Endometrial microvascular endothelial cells (primary cell): ENCODE results near the gene NUP205. TPM values are rescaled to one million over a fixed set of nuclear protein-coding genes. Genes with fewer than 3 reads are reported as not detected.

Source experiments
- in situ Hi-C: cut with HindIII; loops from 2 replicates; pipeline ENCODE4 v1.10.0; 2017; ENCODE audit warnings: low sequenced_read_pairs, low pct_unique_long_range_greater_than_20kb; ENCODE audit errors: inconsistent ontology term
- total RNA-seq: library from RNA; depleted of rRNA; stranded (reverse); fragments of >200 nt; gene quantifications from one replicate; pipeline ENCODE4 v1.2.3, GENCODE V29; 2015; ENCODE audit errors: inconsistent ontology term

NUP205 gene
- total RNA-seq, 1 donor from 2014 or later: 90.8 TPM

DNA sequence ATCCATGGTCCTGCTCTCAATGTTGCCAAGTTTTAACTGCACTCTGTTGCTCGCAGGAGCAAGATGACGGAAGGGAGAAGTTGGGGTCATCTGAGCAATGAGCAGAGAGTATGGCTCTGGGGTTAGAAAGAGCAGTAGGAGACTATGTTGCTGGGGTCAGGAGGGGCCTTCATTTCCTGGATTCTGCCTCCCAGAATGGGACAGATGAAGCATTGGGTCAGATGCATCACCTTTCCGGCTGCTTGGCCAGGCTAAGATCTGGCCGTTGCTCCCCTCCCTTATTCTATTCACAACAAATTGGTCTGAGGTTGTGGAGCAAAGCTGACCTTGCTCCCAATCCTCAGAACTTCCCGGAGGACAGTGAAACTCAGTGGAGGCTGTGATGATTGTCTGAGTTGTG, 127.0 kb downstream of the NUP205 start:
- in situ Hi-C loops: no loop called here

DNA sequence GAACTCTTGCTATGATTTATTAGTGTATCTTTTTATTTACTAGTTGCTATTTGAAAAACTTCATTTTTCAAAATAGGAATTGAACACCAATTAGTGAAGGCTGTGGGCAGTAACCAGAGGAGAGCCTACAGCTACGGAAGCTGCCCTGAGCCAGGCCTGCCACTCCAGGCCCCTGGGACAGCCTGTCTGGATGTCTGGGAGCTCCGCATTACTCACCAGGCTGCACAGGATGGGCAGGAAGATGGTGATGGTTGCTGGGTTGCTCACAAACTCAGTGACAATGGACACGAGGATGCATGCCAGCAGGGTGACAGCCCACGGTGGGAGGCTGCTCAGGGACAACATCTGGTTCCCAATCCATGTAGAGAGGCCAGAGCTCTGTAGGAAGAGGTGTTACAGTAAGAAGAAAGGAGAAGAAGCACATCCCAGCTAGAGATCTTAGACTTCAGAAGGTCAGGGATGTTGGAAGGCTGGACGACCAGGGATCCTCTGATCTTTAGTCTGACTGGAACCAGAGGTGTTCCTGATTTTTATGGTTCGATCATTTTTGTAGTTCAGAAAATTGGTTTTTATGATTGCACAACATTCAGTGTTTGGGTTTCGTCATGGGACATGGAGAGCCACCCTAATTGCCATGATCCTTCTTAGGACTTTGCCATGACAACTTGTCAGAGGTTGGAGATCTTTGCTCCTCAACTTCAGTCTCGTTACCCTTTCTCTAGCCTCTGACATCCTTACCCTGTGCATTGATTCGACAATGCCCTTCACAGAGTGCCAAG, 127.8 kb downstream of the NUP205 start:
- in situ Hi-C loops: no loop called here

DNA sequence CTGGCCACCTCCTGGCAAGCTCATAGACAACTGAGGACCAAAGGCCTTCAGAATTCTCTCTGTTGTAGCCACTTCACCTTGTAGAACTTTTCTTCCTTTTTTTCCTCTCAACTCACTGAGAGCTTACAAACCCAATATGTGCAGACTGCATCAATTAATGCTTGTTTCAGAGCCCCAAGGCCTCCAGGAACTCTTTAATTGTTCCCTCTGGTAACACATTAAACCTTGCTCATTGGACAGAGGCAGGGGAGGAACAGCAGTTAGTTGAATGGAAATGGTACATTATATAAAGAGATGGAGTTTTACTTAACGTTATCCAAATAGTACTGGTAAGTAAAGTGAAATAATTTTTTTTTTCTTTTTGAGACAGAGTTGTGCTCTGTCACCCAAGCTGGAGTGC, 129.7 kb downstream of the NUP205 start:
- in situ Hi-C loops: no loop called here

DNA sequence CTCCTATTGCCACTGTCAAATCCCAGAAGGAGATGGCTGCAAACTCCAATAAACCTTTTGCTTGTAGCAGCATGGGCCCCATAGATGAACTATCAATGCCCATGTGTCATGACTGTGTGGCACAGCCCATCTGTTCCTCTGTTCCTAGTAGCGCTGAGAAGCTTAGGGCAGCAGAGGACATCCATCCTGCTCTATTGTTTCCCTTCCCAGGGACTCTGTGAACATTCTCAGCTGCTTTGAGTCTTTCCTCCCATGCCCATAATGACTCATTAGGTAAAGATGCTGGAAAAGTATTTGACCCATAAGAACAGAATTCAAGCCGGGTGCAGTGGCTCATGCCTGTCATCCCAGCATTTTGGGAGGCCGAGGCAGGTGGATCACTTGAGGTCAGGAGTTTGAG, 132.8 kb downstream of the NUP205 start:
- in situ Hi-C loops: loop anchor here (10.0 kb wide), 2 partner anchors 234 to 274 kb away; no protein-coding TSS in a partner anchor

DNA sequence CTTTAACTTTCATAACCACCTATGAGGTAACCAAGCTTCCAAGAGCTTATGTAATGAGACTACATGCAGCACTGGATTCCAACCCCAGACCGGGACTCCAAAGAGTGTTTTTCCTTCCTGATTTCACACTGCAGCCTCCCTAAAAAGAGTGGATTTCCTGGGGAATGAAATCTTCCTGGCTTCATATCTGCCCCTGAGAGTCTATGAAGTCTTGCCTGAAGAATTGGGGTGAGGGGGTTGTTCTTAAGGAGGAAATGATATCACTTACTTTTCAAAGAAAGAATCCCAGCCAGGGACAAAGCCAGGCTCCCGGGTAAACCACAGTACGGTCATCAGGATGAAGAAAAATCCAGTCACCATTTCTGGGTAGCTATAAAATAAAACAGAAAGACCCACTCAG, 134.3 kb downstream of the NUP205 start:
- in situ Hi-C loops: loop anchor here (10.0 kb wide), 2 partner anchors 233 to 273 kb away; no protein-coding TSS in a partner anchor

DNA sequence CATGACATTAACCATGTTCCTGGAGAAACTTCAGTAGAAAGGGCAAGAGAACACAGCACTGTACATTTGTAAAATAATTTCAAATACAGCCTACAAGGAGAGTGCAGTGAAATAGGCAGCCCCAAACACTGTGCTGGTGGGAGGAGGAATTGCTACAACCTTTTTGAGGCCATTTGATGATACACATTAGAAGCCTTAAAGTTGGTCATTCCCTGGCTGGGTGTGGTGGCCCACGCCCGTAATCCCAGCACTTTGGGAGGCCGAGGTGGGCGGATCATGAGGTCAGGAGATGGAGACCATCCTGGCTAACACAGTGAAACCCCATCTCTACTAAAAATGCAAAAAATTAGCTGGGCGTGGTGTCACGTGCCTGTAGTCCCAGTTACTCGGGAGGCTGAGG, 134.9 kb downstream of the NUP205 start:
- in situ Hi-C loops: loop anchor here (10.0 kb wide), 2 partner anchors 232 to 272 kb away; no protein-coding TSS in a partner anchor

DNA sequence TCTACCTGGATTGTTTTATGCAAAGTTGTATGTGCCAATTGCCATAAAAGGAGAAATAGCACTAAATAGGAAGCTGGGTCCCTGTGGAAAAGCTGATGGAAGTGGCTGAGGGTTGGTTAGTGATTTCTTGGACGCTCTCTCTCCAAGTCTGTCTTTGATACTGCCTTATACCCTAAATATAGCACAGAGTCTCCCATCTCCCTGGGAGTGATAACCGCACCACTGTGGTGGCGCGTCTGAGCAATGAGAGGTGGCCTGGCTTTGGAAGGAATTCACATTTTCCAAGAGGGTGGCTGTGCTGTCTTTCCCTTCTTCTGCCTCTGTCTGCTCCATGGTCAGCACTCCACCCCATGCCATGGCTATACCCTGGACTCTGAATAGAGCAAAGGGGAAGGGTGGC, 135.8 kb downstream of the NUP205 start:
- in situ Hi-C loops: loop anchor here (10.0 kb wide), 2 partner anchors 231 to 271 kb away; no protein-coding TSS in a partner anchor

DNA sequence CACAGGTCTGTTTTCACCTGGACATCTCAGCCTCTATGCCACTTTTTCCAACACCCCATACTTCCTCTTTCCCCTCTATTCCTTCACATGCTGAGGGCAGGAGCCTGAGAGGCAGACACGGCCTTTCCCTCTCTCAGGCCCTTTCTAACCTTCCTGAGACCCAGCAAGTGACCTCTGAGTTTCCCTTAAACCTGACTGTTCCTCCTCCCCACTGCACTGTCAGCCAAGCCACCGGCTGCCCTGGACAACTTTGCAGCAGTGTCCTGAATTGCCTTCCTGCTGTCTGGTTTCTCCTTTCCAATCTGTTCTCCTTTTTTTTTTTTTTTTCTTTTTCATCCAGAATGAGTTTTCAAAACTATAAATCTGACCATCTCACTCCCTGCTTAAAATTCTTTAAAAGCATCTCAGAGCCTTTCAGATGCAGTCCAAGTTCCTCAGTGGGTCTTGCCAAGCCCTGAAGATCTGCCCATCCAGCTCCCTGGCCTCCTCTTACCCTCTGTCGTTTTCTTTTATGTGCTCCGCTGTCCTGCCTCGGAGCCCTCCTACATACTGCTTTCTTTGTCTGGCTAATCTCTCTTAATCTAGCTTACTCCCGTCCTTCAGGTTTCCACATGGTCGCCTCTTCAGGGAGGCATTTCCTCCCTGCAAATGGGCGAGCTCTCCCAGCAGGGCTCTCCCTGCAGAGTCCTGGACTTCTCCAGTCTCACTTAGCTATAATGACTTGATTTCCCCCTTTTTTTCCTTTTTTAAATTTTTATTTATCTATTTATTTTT, 139.7 kb downstream of the NUP205 start:
- in situ Hi-C loops: loop anchor here (10.0 kb wide), 2 partner anchors 227 to 267 kb away; no protein-coding TSS in a partner anchor

Other genes starting within 250 kb of the NUP205 start
- gene CNOT4, start 47.8 kb upstream of the NUP205 start, total RNA-seq: 9.6 TPM
- gene STMP1, start 104.6 kb downstream of the NUP205 start, total RNA-seq: 15.7 TPM
- 0.28 TPM for gene SLC13A4, start 170.3 kb downstream of the NUP205 start, total RNA-seq
- gene FAM180A, start 190.9 kb downstream of the NUP205 start, total RNA-seq: not detected